A549 (cell line): ENCODE measurements around the gene DENND5A.

Source experiments
- CBX8 ChIP-seq: fragments of 200-600 bp; sonication (generic); IDR thresholded peaks from 2 replicates; pipeline ENCODE4 v1.6.1; 2016
- CTCF ChIP-seq: fragments of >200 bp; sonication (Bioruptor Twin); formaldehyde crosslinking; IDR thresholded peaks from 3 replicates; pipeline ENCODE4 v1.5.1; 2016
- ELK1 ChIP-seq: fragments of 150-350 bp; IDR thresholded peaks from 2 replicates; pipeline ENCODE4 v1.6.1; 2014; ENCODE audit warnings: low read depth, mild to moderate bottlenecking, low read length
- EP300 ChIP-seq, 2 experiments: fragments of >200 bp; sonication (Bioruptor Twin); formaldehyde crosslinking; IDR thresholded peaks; 2 replicates in 1 of 2; 3 replicates in 1 of 2; pipeline ENCODE4 v1.6.1; 2016 to 2017
- GATA3 ChIP-seq: IDR thresholded peaks from 2 replicates; pipeline ENCODE4 v1.6.1; 2012; ENCODE audit warnings: borderline replicate concordance
- HDAC2 ChIP-seq: fragments of 200-600 bp; sonication (generic); IDR thresholded peaks from 2 replicates; pipeline ENCODE4 v1.6.1; 2016
- MAX ChIP-seq: IDR thresholded peaks from 2 replicates; pipeline ENCODE4 v1.6.1; 2012
- MYC ChIP-seq: IDR thresholded peaks from 2 replicates; pipeline ENCODE4 v1.6.1; 2012; ENCODE audit warnings: mild to moderate bottlenecking, inconsistent platforms, low read length, improper control_type of control experiment, borderline replicate concordance
- POLR2A ChIP-seq: IDR thresholded peaks from 2 replicates; pipeline ENCODE4 v1.6.1; 2012; ENCODE audit warnings: mild to moderate bottlenecking, low read length
- POLR2AphosphoS2 ChIP-seq: conservative IDR thresholded peaks from 2 replicates; pipeline ENCODE4 v1.6.1; 2012; ENCODE audit warnings: low read length, improper control_type of control experiment, inconsistent platforms
- RNF2 ChIP-seq: fragments of 200-600 bp; sonication (generic); IDR thresholded peaks from 2 replicates; pipeline ENCODE4 v1.6.1; 2016; ENCODE audit warnings: low read depth, mild to moderate bottlenecking, antibody characterized with exemption, moderate library complexity, borderline replicate concordance
- SREBF2 ChIP-seq: fragments of 450-650 bp; IDR thresholded peaks from 2 replicates; pipeline ENCODE4 v1.6.1; 2014; ENCODE audit warnings: mild to moderate bottlenecking, moderate library complexity
- USF2 ChIP-seq: fragments of 450-650 bp; IDR thresholded peaks from 2 replicates; pipeline ENCODE4 v1.6.1; 2014; ENCODE audit warnings: antibody characterized with exemption
- ZSCAN20 ChIP-seq: fragments of 250-450 bp; sonication (Bioruptor Pico); IDR thresholded peaks from 2 replicates; pipeline ENCODE4 v1.8.0; 2022; ENCODE audit warnings: mild to moderate bottlenecking, moderate library complexity

- TF ChIP-seq POLR2AphosphoS2 (no peak), CBX8 (no peak), CTCF (no peak), MAX (no peak), MYC (no peak), RNF2 (no peak), ELK1 (no peak), POLR2A (no peak), USF2 (no peak), EP300 (IDR thresholded peaks at IDR 0.05) (no peak), SREBF2 (no peak), GATA3 (no peak), ZSCAN20 (no peak), HDAC2 (no peak)
These were observed 109.2 kb downstream of the DENND5A start for GRCh38 chr11:9155930-9156329.
